Ovary (tissue), 3 donors: ENCODE results near the gene IMMP2L.

Experiments
- POLR2A ChIP-seq: fragments of 450-650 bp; IDR thresholded peaks from one replicate; pipeline ENCODE4 v1.6.1; 2017; ENCODE audit warnings: antibody characterized with exemption, mild to moderate bottlenecking, moderate library complexity
- TF ChIP-seq, protein P1 (sequence below), 3 donors: fragments of 450-650 bp in 2 of 3; fragments of 200-600 bp in 1 of 3; IDR thresholded peaks; one replicate each; pipeline versions ENCODE4 v1.5.1 to v1.8.0; 2016 to 2022; ENCODE audit warnings: antibody characterized with exemption in 3 of 3, mild to moderate bottlenecking in 1 of 3
- donor health status: DM: no; HTN: no; CAD: no.

DNA sequence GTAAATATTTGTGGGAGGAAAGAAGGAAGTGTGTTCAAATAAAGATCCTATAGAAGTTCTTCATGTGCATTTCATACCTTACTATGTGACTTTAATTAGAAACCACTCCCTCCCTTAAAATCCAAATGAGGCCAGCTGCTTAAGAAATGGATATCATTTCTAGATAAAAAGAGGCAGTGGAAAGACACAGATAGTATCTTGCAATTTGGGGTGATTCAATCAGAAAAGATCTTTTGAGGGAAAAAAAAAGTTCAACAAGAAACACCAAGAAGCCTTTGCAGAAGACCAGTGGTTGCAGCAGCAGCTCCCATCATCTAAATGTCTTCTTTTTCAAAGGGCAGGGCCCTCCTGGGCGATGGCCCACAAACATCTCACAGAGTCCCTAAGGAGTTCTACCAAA lies 271.3 kb downstream of the IMMP2L start:
- TF ChIP-seq, protein P1, sequence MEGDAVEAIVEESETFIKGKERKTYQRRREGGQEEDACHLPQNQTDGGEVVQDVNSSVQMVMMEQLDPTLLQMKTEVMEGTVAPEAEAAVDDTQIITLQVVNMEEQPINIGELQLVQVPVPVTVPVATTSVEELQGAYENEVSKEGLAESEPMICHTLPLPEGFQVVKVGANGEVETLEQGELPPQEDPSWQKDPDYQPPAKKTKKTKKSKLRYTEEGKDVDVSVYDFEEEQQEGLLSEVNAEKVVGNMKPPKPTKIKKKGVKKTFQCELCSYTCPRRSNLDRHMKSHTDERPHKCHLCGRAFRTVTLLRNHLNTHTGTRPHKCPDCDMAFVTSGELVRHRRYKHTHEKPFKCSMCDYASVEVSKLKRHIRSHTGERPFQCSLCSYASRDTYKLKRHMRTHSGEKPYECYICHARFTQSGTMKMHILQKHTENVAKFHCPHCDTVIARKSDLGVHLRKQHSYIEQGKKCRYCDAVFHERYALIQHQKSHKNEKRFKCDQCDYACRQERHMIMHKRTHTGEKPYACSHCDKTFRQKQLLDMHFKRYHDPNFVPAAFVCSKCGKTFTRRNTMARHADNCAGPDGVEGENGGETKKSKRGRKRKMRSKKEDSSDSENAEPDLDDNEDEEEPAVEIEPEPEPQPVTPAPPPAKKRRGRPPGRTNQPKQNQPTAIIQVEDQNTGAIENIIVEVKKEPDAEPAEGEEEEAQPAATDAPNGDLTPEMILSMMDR (IDR thresholded peaks at IDR 0.05) = no peak
- TF ChIP-seq POLR2A = no peak
